Stomach smooth muscle (tissue), 2 donors: ENCODE data around the gene GNAO1.
A peak's percentile ranks its signal among the peaks of the same experiment; 100 is the strongest.

ENCODE experiments used
- H3K27ac ChIP-seq: one replicate; pipeline ENCODE4 v1.7.0; 2013; ENCODE audit warnings: mild to moderate bottlenecking, low read length, inconsistent platforms
- H3K27me3 ChIP-seq, 2 donors: one replicate each; pipeline ENCODE4 v1.7.0; 2013; ENCODE audit warnings: low read length in 2 of 2; ENCODE audit not compliant: insufficient read depth in 2 of 2, control insufficient read depth in 1 of 2
- H3K36me3 ChIP-seq, 2 donors: one replicate each; pipeline ENCODE4 v1.7.0; 2013; ENCODE audit warnings: low read length in 2 of 2; ENCODE audit not compliant: control insufficient read depth in 2 of 2, insufficient read depth in 2 of 2
- H3K4me1 ChIP-seq: one replicate; pipeline ENCODE4 v1.7.0; 2013; ENCODE audit warnings: low read length; ENCODE audit not compliant: control insufficient read depth, insufficient read depth
- H3K4me3 ChIP-seq, 2 donors: one replicate each; pipeline ENCODE4 v1.7.0; 2013; ENCODE audit warnings: low read length in 2 of 2
- H3K9ac ChIP-seq, 2 donors: one replicate each; pipeline ENCODE4 v1.7.0; 2013; ENCODE audit warnings: low read length in 2 of 2, mild to moderate bottlenecking in 1 of 2
- H3K9me3 ChIP-seq, 2 donors: one replicate each; pipeline ENCODE4 v1.7.0; 2013; ENCODE audit warnings: low read length in 2 of 2; ENCODE audit not compliant: control insufficient read depth in 2 of 2
- donor health status: healthy.
- donor health status: Pancreatic carcinoma.

GNAO1 gene

DNA sequence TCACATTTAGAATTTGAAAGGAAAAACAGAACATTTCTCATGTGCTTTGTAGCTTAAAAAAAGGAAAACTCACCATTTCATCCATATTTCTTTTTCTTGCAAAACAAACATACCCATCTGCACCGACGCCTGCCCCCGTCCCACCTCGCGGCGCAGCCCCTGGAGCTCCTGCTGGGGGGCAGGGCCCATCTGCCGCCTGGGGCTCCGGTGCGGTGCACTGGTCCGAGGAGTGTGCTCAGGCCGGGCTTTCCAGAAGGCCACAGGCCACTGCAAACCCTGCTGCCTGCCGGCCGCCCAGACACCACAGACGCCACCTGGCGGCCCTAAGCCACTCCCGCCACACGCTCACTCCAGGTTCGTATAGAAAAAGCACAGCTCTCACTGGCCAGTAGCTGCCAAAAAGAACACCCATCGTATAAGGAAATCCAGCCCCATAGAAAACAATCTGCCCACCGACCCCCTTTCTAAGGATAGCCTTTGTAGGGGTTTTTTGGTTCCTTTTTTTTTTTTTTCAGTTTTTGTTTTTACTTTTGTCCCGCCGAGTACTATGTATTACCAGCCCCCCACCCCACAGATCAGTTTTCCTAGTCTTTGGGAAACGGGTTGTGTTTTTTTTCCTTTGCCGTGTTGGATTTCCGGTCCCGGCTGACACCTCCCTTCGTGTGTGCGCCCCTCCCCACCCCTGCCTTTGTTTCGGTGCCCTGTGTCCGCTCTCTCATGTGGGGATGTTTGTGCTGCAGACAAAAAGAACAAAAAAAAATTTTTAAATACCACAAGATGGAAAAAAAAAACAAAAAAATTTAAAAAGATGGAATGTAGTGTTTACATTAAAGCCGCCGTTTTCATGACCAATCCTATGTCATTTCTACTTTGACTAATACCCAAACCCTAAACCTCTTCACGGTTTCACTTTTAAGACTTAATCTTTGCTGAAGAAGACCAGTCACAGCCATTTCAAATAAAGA lies 165.3 kb downstream of the GNAO1 start:
- Histone ChIP-seq H3K4me1 (peaks cover 7% of the 10 kb centered on the region), H3K27ac (peak overlapping the region; percentile 67), H3K9me3 (no peaks in the 10 kb centered on the region), H3K9ac (peak overlapping the region; percentile 72 to 81), H3K4me3 (peak overlapping the region; percentile 71 to 72), H3K27me3 (no peaks in the 10 kb centered on the region), H3K36me3 (no peaks in the 10 kb centered on the region)

DNA sequence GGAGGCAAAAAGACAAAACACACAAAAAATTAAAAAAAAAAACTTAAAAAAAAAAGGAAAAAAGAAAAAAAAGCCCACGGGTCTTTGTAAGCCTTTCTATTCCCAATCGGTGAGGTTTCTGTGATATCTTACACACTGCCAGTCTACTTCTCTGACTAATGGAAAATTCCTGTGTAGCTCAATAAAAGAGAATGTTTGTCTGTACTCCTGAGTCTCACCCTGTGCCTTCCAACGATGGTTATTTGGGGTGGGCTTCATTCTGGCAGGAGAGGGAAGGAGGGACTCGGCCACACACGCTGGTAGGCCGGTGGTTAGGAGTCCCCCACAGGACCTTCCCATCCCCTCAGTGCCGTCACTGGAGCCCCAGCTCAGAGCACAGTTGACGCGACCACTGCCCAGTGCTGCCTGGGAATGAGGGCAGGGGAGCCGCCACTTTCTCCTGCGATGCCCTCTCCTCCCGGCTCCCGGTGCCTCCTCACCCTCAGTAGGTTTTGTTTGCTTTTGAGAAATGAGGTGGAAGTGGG lies 166.0 kb downstream of the GNAO1 start:
- H3K9ac ChIP-seq, result peak overlapping the region; percentile 72 to 81
- H3K4me3 ChIP-seq, result peak overlapping the region; percentile 71 to 72
- peak overlapping the region; percentile 67 for H3K27ac ChIP-seq
- no peaks in the 10 kb centered on the region for H3K27me3 ChIP-seq
- H3K4me1 ChIP-seq, result peaks cover 7% of the 10 kb centered on the region
- H3K36me3 ChIP-seq, result peaks cover 1 to 4% of the 10 kb centered on the region in 2 donors
- no peaks in the 10 kb centered on the region for H3K9me3 ChIP-seq

DNA sequence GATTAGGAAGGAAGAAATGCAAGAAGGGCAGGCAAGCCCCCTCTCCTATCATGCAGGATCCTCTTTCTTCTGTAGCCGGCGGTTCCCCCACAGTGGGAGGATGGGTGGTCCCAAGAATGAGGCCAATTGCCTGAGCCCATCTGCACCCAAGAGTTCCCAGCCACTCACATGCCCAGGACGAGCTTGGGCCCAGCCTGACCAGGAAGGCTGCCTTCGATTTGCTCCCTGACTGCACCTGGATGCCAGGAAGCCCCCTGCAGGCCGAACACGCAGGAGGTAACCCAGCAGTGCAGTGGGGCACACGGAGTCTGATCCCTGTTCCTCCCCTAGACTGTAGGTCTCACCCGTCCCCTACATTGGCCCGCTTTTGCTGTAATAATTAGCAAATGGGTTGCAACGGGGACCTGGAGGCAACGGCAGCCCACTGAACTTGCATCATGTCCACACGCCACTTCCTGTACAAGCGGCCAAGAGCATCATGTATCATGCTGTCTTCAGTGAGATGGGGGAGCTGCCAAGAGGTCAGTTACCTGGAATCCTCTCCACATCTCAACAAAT lies 166.6 kb downstream of the GNAO1 start:
- Histone ChIP-seq H3K27me3 (no peaks in the 10 kb centered on the region), H3K9ac (no peak overlapping the region), H3K27ac (peak overlapping the region; percentile 67), H3K36me3 (peaks cover 7 to 9% of the 10 kb centered on the region in 2 donors), H3K4me1 (peaks cover 7% of the 10 kb centered on the region), H3K9me3 (no peaks in the 10 kb centered on the region), H3K4me3 (no peak overlapping the region)

DNA sequence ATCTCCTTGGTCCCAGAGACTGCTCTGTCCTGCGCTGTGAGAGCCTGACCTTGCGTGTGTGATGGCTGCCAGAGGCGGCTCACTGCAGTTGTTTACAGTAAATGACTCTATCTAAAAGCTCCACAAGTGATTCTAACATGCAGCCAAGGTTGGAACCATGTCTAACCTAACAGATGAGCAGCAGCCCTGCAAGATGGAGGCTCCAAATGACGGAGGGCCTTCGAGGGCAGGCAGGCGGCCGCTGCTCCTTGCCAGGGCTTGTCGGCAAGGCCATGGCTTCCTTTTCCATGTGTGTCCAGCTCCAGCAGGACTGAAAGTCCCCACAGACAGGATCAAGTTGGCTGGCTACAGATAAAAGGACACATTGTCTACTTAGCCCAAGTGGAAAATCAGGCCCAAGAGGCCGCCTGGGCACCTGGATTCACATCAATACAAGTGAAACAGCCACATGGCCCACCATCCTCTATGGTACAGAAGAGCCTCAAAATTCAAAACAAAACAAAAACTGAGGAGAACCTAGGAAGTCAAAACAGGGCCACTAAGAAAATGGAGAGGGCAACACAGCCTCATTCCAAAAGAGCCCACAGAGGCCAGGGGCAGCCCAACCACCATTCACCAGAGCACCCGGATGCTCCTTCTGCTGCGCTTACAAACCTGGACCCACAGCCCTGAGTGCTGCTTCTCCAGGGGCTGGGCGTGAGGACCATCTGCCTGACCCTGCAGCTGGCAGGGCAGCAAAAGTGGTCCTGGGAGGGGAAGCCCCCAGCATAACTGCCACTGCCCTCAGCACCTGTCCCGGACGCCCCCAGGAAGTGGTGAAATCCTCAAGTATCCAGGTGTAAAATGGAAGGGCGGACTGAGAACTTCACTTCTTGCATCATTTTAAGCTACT lies 169.1 kb downstream of the GNAO1 start:
- no peak overlapping the region for H3K27ac ChIP-seq

DNA sequence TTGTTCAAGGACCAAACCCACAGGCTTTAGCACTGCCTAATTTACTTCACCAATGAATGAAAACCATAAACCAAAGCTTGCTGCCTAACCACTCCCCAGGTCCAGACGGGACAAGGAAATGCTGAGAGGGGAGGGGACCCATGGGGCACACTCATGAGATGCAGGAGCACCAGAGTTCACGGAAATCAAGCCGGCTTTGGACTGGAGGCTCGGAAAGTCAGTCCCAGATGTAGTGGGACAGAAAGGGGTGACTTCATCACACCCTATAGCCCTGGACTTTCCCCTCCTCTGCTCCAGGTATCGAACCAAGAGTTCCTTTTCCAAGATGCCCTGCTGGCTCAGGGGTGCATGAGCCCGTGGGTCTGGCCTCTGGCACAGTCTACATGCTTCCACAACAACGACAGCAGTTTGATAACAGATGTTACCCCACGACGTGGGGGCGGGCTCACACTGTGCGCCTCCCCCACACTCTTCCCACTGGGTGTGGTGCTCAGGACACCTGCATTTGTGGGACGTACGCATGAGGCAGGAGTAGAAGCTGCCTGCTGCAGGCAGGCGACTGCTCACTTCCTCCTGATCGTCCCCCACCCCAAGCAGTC lies 170.9 kb downstream of the GNAO1 start:
- H3K9me3 ChIP-seq, result no peaks in the 10 kb centered on the region
- no peak overlapping the region for H3K4me3 ChIP-seq
- no peak overlapping the region for H3K27ac ChIP-seq
- no peaks in the 10 kb centered on the region for H3K27me3 ChIP-seq
- H3K36me3 ChIP-seq, result peaks cover 30 to 33% of the 10 kb centered on the region in 2 donors
- no peaks in the 10 kb centered on the region for H3K4me1 ChIP-seq
- H3K9ac ChIP-seq, result no peak overlapping the region

More for the DNA sequence above, 169.1 kb downstream of the GNAO1 start:
- Histone ChIP-seq H3K9ac (no peak overlapping the region), H3K9me3 (no peaks in the 10 kb centered on the region), H3K27me3 (no peaks in the 10 kb centered on the region), H3K4me1 (peaks cover 7% of the 10 kb centered on the region), H3K36me3 (peaks cover 22 to 24% of the 10 kb centered on the region in 2 donors), H3K4me3 (no peak overlapping the region)

DNA sequence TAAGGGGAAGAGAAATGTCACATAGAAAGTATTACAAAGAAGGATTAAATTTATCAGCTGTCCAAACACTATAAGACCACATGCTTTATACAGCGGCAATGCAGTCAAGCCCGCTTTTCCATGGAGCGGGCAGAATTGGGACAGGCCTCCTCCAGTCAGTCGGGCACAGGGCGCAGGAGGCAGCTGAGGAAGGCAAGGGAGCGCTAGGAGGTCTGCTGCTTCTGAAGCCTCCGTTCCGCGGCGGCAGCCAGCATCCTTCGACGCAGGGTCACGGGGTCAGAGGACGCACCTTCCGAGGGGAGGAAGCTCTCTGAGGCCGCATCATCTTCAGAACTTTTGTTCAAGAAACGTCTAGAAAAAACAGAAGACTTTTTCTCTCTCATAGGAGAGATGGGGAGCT lies 171.4 kb downstream of the GNAO1 start:
- no peaks in the 10 kb centered on the region for H3K9me3 ChIP-seq
- H3K4me1 ChIP-seq, result no peaks in the 10 kb centered on the region
- H3K36me3 ChIP-seq, result peaks cover 36 to 38% of the 10 kb centered on the region in 2 donors
- H3K4me3 ChIP-seq, result no peak overlapping the region
- no peak overlapping the region for H3K9ac ChIP-seq
- H3K27ac ChIP-seq, result no peak overlapping the region
- no peaks in the 10 kb centered on the region for H3K27me3 ChIP-seq

DNA sequence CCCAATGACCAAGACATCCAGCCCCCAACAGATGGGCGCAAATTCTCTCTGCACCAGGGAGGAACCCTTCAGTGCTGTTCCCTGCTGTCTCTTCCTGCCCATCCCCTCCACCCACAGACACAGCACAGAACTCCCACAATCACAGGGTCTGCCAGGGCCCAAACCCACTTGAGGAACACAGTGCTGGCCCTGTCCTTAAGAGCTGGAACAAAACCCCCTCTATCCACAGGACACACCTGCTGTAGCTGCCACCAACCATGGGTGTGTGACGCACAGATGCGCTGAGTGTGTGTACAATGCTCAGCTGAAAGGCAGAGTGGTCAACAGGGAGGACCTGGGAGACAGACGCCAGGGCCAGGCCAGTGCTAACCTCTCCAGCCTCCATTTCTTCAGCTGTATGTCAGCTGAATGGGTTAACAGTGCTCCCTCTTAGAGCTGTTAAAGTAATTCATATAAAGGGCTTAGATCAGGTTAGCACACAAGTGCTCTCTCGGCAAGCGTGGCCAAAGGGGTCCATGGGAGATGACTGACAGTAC lies 172.0 kb downstream of the GNAO1 start:
- Histone ChIP-seq H3K36me3 (peaks cover 40 to 41% of the 10 kb centered on the region in 2 donors), H3K9me3 (no peaks in the 10 kb centered on the region), H3K27me3 (no peaks in the 10 kb centered on the region), H3K27ac (no peak overlapping the region), H3K9ac (no peak overlapping the region), H3K4me3 (no peak overlapping the region), H3K4me1 (no peaks in the 10 kb centered on the region)

DNA sequence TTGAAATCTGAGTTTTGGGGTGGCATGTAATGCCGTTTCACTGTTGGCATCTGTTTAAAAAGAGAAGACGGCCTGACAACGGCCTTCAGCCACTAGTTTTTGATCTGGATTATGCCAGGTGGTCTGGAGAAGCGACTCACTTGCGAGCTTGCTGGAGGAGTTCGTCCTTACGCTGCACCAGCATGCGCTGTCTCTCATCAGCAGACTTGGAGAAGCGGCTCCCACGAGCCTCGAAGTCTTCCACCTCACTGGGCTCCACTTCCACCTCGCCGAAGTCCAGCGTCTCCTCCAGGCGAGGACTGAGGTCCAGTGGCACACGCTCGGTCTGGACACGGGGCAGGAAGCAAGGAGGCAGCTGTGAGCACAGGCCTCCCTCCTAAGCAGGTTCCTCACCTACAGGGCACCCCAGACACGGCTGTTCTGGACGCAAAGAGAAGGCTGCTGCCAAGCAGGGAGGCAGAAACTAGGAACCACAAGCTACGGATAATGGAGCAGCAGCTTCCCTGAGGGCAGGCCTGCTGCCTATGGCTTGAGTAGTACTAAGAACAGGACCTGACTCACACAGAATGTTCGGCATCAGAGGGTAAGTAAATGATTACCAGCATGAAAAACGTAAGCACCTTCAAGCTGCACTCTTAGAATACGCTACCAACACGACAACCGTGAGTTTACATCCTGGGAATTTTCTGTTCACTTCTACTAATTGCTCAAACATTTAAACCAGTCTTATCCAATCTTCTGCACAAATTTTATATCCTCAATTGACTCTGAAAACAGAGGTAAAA lies 172.7 kb downstream of the GNAO1 start:
- Histone ChIP-seq H3K36me3 (peaks cover 41 to 45% of the 10 kb centered on the region in 2 donors), H3K9me3 (no peaks in the 10 kb centered on the region), H3K4me3 (no peak overlapping the region), H3K9ac (no peak overlapping the region), H3K4me1 (no peaks in the 10 kb centered on the region), H3K27ac (no peak overlapping the region), H3K27me3 (no peaks in the 10 kb centered on the region)

DNA sequence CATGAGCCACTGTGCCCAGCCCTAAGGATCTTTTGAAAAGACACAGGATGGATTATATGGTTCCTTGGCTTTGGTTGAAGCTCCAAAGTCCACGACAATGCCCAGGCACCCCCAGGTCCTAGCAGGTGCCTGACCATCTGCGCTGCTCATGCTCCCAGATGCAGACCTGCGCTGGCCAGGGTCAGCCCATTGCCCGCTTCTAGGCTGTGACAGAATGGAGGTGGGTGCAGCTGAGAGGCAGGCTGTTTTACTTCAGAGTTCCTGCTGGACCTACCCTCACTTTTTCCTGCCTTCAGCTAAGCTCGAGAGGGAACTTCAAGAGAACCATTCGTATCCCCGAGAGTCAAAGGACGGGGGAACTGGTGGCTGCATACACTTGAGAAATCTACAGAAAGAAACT lies 173.6 kb downstream of the GNAO1 start:
- Histone ChIP-seq H3K27me3 (no peaks in the 10 kb centered on the region), H3K9ac (no peak overlapping the region), H3K4me1 (no peaks in the 10 kb centered on the region), H3K9me3 (no peaks in the 10 kb centered on the region), H3K27ac (no peak overlapping the region), H3K36me3 (peaks cover 44 to 49% of the 10 kb centered on the region in 2 donors), H3K4me3 (no peak overlapping the region)
